CD4-positive, alpha-beta T cell treated with Interleukin-10 for 1 hour (primary cell): ENCODE data around the gene DUXB.

Experiments used
- DNase-seq: peaks from one replicate; pipeline ENCODE4 v3.0.0-alpha.2; 2020

Gene DUXB, protein sequence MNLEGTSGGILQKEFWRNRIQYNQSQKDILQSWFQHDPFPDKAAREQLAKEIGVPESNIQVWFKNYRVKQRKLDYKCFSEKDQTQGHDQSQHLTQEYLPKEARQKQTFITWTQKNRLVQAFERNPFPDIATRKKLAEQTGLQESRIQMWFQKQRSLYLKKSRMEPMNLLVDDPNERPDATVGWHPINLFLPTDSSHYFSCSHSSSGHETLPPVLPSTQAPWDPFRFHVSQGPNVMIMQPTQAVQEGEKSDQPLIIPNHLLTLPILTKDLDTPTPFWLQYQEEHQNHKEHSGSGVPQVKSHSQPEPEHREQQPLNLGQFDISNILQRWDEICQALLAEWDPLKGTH

GRCh38 chr16:75701361-75701760 is at the start of gene DUXB:
Gene DUXB (minus strand): TSS chr16:75701461. CDS start chr16:75701418, 43 bp downstream.
- no peak for DNase-seq

- DNase-seq: no peak
Observed at GRCh38 chr16:75750528-75750927, 49.3 kb upstream of the DUXB start.

GRCh38 chr16:75746359-75746758 is 45.1 kb upstream of the DUXB start:
- DNase-seq: no peak

- DNase-seq: no peak
Observed at GRCh38 chr16:75745823-75746222, 44.6 kb upstream of the DUXB start.

DNA sequence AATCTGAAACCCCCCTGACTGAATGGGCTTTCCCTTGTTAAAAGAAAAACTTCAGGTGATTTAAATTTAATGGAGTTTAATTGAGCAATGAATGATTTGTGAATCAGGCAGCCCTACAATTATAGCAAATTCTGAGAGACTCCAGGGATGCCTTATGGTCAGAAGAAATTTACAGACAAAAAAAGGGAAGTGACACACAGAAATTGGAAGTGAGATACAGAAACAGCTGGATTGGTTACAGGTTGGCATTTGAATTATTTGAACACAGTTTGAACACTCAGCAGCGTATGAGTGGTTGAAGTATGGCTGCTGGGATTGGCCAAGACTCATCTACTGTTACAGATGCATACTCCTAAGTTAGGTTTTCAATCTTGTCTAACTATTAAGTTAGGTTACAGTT is 44.0 kb upstream of the DUXB start:
- DNase-seq: no peak

DNA sequence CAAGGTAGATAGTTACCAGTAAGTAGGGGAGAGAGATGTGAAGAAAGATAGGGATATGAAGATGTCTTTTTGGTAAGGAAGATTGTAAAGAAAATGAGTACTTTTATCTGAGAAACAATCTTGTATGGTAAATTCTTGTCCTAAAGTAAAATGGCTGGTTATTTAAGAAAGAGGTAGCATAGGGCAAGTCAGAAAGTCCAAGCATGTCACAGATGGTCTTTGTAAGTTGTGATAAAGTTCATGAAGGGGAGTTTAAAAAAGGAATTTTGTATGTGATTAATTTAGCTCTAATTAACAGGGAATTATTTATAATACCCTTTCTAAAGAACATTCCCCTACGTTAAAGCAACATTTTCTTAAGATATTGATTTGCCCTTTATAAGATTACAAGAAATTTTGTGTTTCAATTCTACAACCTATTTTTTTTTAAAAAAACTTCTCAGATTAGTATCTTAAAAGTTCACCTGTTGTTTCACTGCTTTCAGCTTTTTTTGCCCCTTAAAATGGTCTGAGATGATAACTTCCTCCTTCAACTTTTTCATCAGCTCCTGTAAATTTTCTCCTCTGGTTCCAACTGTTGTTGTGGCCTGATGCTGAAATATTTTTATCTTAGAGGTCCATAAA is 41.3 kb upstream of the DUXB start:
- no peak for DNase-seq

DNA sequence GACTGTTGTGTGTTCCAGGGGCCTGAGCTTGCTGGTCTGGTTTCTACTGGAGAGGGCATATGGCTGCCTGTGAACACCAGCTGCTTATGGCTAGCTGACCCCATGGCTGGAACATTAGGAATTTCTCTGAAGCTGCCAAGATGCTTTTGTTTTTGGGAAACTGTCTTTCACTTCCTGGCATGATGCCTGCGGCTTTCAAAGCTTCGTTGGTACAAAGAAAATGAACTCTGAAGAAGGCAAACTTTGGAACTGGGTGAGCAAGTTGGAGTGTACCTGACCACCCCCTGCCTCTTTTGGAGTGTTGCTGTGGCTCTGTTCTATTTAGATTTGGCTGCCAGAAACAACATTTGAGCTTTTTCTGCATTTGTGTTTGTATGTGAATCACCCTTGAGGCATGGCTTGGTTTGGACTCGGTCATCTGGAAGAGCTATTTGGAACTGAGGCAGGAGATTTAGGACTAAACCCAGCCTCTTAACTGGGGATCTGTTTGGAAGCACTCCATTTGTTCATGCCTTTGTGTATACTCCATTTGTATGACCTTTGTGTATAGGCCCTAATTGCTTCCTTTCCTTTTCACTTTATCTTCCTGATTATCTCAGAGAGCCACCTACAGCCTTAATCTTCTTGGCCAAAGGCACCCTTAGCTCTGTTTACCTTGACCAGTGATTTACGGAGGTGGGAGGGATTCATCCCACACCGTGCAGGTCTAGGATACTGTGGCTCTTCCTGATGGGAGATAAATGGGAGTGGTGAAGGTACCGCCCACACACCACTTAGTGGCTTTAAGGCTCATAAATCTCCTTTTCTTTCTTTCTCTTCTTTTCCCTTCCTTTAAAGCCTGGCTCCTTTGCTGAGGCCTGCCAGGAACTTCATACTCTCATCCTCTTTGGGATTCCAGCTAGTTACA is 32.3 kb upstream of the DUXB start:
- DNase-seq: no peak

DNA sequence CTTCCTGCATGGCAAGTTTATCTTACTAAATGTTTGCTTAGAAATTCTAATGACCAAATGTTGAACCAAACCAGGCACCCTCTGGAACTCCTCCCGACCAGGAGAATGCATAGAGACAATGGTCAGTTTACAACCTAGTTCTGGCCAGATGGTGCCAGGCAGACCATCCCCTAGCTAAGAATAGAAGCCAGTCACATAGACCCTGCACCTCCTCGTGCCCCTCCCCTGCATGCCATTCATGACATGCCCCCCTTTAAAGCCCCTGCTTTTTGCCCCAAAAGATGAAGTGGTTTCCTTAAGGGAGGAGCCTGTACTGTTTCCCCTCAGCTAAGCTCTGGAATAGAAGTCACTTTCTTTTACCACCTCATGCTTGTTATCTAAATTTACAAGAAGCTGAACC is 31.6 kb upstream of the DUXB start:
- no peak for DNase-seq

GRCh38 chr16:75727221-75727620 is 26.0 kb upstream of the DUXB start:
- DNase-seq: no peak

DNA sequence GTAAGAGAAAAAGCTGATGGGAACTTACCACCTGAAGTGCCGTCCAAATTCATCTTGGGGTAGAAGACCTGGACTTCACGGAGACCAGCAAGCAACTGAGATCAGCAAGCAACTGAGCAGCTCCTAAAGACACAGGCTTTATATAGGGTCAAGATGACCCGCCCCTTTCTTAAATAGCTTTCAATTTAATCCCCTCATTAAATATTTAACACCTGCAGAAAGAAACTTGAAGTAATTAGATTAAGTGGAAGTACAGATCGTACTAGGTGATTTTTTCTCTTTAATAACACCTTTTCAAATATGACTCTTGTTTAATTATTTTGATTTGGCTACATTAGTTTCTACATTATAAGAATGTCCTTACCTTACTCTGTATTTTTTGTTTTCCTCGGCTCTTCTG is 25.1 kb upstream of the DUXB start, which contains the start of gene CPHXL:
Gene CPHXL (minus strand): TSS at position 101 of the 400 bp plus-strand sequence. CDS start 48 bp downstream, at position 53.
- DNase-seq: no peak

- DNase-seq: no peak
Observed at GRCh38 chr16:75718452-75718851, 17.2 kb upstream of the DUXB start.

DNA sequence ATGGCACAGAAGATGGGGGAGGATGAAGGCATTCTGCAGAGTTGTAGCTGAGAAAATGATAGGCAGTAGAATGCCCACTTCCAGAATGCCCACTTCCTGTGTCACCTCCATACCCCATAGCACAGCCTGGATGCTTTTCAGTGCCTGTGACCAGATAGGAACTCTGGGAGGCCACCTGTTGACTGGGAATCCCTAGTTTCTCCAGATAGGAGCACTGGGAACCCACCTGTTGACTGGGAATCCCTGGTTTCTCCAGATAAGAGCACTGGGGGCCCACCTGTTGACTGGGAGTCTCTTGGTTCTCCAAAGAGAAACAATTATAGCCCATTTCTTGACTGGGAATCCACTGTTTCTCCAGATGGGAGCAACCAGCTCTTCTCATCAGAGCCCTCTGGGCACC is 13.4 kb upstream of the DUXB start:
- no peak for DNase-seq

GRCh38 chr16:75710344-75710743 is 9.1 kb upstream of the DUXB start:
- DNase-seq: no peak

DNA sequence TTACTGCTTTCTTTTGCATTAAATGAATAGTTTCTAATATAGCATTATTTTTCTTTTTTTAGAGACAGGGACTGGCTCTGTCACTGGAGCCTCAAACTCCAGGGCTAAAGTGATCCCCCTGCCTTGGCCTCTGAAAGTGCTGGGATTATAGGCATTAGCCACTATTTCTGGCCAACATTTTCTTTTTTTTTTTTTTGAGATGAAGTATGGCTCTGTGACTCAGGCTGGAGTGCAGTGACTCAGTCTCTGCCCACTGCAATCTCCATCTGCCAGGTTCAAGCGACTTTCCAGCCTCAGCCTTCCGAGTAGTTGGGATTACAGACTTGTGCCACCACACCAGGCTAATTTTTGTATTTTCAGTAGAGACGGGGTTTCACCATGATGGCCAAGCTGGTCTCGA is 2.0 kb upstream of the DUXB start:
- DNase-seq: no peak

DNA sequence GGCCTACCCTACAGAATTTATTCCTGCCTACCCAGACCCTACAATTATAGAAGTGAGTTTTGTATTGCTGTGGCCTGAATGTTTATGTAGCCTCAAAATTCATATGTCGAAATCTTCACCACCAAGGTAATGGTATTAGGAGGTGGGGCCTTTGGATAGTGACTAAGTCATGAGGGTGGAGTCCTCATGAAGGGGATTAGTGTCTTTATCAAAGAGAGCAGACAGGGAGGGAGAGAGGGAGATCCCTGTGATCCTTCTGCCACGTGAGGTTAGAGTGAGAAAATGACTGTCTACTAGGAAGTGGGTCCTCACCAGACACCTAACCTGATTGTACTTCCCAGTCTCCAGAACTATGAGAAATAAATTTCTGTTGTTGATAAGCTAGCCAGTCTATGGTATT is 981 bp upstream of the DUXB start:
- DNase-seq: no peak

DNA sequence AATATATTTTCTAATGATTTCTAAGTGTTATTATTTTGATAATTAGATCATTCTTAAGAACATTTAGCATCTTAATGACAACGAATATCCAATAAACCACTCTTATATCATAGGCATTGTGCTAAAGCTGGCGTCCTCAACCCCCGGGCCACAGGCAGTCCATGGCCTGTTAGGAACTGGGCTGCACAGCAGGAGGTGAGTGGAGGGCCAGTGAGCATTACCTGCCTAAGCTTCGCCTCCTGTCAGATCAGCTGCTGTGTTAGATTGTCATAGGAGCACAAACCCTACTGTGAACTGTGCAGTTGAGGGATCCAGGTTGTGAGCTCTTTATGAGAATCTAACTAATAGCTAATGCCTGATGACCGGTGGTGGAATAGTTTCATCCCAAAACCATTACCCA is 3.7 kb downstream of the DUXB start:
- no peak for DNase-seq

DNA sequence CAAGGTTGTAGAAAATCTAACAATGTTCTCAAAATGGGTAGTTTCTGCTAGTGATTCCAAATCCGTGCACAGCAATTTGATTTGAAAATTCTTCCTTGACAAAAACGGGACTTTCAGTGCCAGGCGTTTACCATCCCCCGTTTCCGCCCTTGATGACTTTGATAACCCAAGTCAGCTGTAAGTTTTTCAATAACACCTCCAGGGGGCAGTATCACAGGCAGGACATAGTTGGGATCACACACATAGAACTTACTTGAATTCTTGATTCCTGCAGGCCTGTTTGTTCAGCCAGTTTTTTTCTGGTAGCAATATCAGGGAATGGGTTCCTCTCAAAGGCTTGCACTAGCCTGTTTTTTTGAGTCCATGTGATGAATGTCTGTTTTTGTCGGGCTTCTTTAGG is 5.6 kb downstream of the DUXB start:
- DNase-seq: no peak

- no peak for DNase-seq
Observed at GRCh38 chr16:75687361-75687760, 13.9 kb downstream of the DUXB start.

- no peak for DNase-seq
Observed at GRCh38 chr16:75682308-75682707, 19.0 kb downstream of the DUXB start.

- DNase-seq: no peak
Observed at GRCh38 chr16:75679366-75679765, 21.9 kb downstream of the DUXB start.

DNA sequence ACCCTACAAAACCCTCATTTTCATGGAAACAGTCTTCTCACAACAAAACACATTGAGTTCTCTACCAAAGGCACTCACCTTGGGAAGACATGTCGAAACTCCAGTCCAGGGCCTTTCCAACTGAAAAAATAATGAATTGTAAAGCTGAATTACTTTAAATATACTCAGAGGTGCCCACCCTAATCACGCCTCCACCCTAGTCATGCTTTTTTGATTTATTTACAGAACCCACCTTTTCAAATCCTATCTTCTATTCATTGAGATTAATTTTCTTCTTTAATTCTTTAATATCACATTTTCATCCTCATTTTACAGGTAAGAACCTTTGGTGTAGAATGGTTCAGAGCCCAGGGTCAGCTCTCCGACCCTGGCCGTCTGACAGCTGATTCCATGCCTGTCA is 24.4 kb downstream of the DUXB start, which contains the start of gene CPHXL2:
Gene CPHXL2 (minus strand): TSS at position 101 of the 400 bp plus-strand sequence. CDS start 10 bp downstream, at position 91.
- no peak for DNase-seq

- no peak for DNase-seq
Observed at GRCh38 chr16:75667503-75667902, 33.8 kb downstream of the DUXB start.

GRCh38 chr16:75660726-75661302 is 40.4 kb downstream of the DUXB start:
- no peak for DNase-seq
